Kidney epithelial cell (primary cell): Measurements from ENCODE around the gene MIPOL1. TPM values are rescaled to one million over a fixed set of nuclear protein-coding genes. Genes with fewer than 3 reads are reported as not detected.

Experiments
- DNase-seq: peaks from one replicate; pipeline ENCODE4 v3.0.0-alpha.2; 2010; ENCODE audit warnings: low read depth
- H3K27me3 ChIP-seq: 2 replicates; pipeline ENCODE4 v1.6.0; 2011; ENCODE audit warnings: low read length; ENCODE audit not compliant: control insufficient read depth, insufficient read depth
- H3K36me3 ChIP-seq: 2 replicates; pipeline ENCODE4 v1.5.1; 2011; ENCODE audit warnings: low read length; ENCODE audit not compliant: control insufficient read depth, insufficient read depth
- H3K4me3 ChIP-seq: 2 replicates; pipeline ENCODE4 v1.5.1; 2011; ENCODE audit warnings: low read depth, mild to moderate bottlenecking, control low read depth, low read length
- CTCF ChIP-seq: IDR thresholded peaks from 2 replicates; pipeline ENCODE4 v1.5.1; 2011; ENCODE audit warnings: mild to moderate bottlenecking, moderate library complexity, low read length, control low read depth, inconsistent platforms; ENCODE audit not compliant: insufficient read depth, poor library complexity, severe bottlenecking
- total RNA-seq: library from RNA; depleted of rRNA; stranded (reverse); fragments of >200 nt; gene quantifications from 2 replicates; pipeline ENCODE4 v1.2.3, GENCODE V29; 2015

Gene MIPOL1
- total RNA-seq, 1 donor from 2014 or later = 7.1 TPM

GRCh38 chr14:37165794-37166193 is 31.9 kb upstream of the MIPOL1 start:
- Histone ChIP-seq H3K36me3 (no peaks in the 10 kb centered on the region), H3K4me3 (no peak overlapping the region), H3K27me3 (no peaks in the 10 kb centered on the region)
- TF ChIP-seq CTCF = no peak
- DNase-seq = no peak

GRCh38 chr14:37167151-37168047 is 30.3 kb upstream of the MIPOL1 start:
- H3K27me3 ChIP-seq = no peaks in the 10 kb centered on the region
- no peak for DNase-seq
- TF ChIP-seq CTCF = no peak
- no peaks in the 10 kb centered on the region for H3K36me3 ChIP-seq
- H3K4me3 ChIP-seq = no peak overlapping the region

GRCh38 chr14:37168721-37169120 is 29.0 kb upstream of the MIPOL1 start:
- no peak for DNase-seq
- Histone ChIP-seq H3K36me3 (no peaks in the 10 kb centered on the region), H3K4me3 (no peak overlapping the region), H3K27me3 (no peaks in the 10 kb centered on the region)
- TF ChIP-seq CTCF = no peak

- no peak for DNase-seq
- Histone ChIP-seq H3K36me3 (no peaks in the 10 kb centered on the region), H3K27me3 (no peaks in the 10 kb centered on the region), H3K4me3 (no peak overlapping the region)
- TF ChIP-seq CTCF = no peak
These were observed 27.5 kb upstream of the MIPOL1 start for GRCh38 chr14:37170237-37170636.

GRCh38 chr14:37170993-37171392 is 26.7 kb upstream of the MIPOL1 start:
- no peak for DNase-seq
- Histone ChIP-seq H3K27me3 (no peaks in the 10 kb centered on the region), H3K4me3 (no peak overlapping the region), H3K36me3 (no peaks in the 10 kb centered on the region)
- no peak for TF ChIP-seq CTCF

GRCh38 chr14:37171678-37172023 is 26.1 kb upstream of the MIPOL1 start:
- no peak for TF ChIP-seq CTCF
- Histone ChIP-seq H3K36me3 (no peaks in the 10 kb centered on the region), H3K4me3 (peak overlapping the region; percentile 61), H3K27me3 (no peaks in the 10 kb centered on the region)
- DNase-seq = no peak
